DMS 273 treated with DMSO at 0.1 percent for 48 hours (cell line): Measurements from ENCODE around the gene TYSND1.
"Not testable (repeated sequence)": the region's sequence is repeated elsewhere in the genome, so short reads cannot be mapped to it uniquely, and the experiment has no call there.

Source experiments
- DNase-seq: peaks from one replicate; lab custom pipeline; 2025; lab: John Stamatoyannopoulos, UW

Gene TYSND1

GRCh38 chr10:70163448-70163847 is 16.9 kb upstream of the TYSND1 start:
- no peak for DNase-seq

GRCh38 chr10:70162892-70163201 is 16.3 kb upstream of the TYSND1 start:
- DNase-seq: no peak

GRCh38 chr10:70162151-70162891 is 15.8 kb upstream of the TYSND1 start:
- no peak for DNase-seq

GRCh38 chr10:70160798-70161197 is 14.3 kb upstream of the TYSND1 start:
- no peak for DNase-seq

GRCh38 chr10:70159366-70159765 is 12.9 kb upstream of the TYSND1 start:
- DNase-seq: not testable (repeated sequence)

- DNase-seq: no peak
Measured at GRCh38 chr10:70158113-70158512, 11.6 kb upstream of the TYSND1 start.

- DNase-seq: no peak
Measured at GRCh38 chr10:70155255-70155838, 8.8 kb upstream of the TYSND1 start.

GRCh38 chr10:70148516-70148915 is 2.0 kb upstream of the TYSND1 start:
- no peak for DNase-seq

- DNase-seq: no peak
Measured at GRCh38 chr10:70147259-70147625, 742 bp upstream of the TYSND1 start.

GRCh38 chr10:70145666-70146488 is 623 bp downstream of the TYSND1 start:
- DNase-seq: no peak

GRCh38 chr10:70145166-70145665 is 1.3 kb downstream of the TYSND1 start:
- no peak for DNase-seq

- DNase-seq: no peak
Measured at GRCh38 chr10:70144372-70145110, 2.0 kb downstream of the TYSND1 start.

GRCh38 chr10:70142555-70142954 is 3.9 kb downstream of the TYSND1 start:
- no peak for DNase-seq

GRCh38 chr10:70140297-70140696 is 6.2 kb downstream of the TYSND1 start:
- no peak for DNase-seq

- DNase-seq: no peak
Measured at GRCh38 chr10:70139997-70140250, 6.6 kb downstream of the TYSND1 start.

GRCh38 chr10:70139151-70139996 is 7.1 kb downstream of the TYSND1 start:
- DNase-seq: no peak

GRCh38 chr10:70137927-70138883 is 8.3 kb downstream of the TYSND1 start:
- DNase-seq: no peak

- no peak for DNase-seq
Measured at GRCh38 chr10:70137135-70137534, 9.4 kb downstream of the TYSND1 start.

GRCh38 chr10:70135684-70136083 is 10.8 kb downstream of the TYSND1 start:
- DNase-seq: no peak

- DNase-seq: no peak
Measured at GRCh38 chr10:70135046-70135445, 11.5 kb downstream of the TYSND1 start.
